ENCODE data around the gene SNX10.
"Not testable (repeated sequence)": the region's sequence is repeated elsewhere in the genome, so short reads cannot be mapped to it uniquely, and the experiment has no call there.

The SNX10 gene, protein sequence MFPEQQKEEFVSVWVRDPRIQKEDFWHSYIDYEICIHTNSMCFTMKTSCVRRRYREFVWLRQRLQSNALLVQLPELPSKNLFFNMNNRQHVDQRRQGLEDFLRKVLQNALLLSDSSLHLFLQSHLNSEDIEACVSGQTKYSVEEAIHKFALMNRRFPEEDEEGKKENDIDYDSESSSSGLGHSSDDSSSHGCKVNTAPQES

DNA sequence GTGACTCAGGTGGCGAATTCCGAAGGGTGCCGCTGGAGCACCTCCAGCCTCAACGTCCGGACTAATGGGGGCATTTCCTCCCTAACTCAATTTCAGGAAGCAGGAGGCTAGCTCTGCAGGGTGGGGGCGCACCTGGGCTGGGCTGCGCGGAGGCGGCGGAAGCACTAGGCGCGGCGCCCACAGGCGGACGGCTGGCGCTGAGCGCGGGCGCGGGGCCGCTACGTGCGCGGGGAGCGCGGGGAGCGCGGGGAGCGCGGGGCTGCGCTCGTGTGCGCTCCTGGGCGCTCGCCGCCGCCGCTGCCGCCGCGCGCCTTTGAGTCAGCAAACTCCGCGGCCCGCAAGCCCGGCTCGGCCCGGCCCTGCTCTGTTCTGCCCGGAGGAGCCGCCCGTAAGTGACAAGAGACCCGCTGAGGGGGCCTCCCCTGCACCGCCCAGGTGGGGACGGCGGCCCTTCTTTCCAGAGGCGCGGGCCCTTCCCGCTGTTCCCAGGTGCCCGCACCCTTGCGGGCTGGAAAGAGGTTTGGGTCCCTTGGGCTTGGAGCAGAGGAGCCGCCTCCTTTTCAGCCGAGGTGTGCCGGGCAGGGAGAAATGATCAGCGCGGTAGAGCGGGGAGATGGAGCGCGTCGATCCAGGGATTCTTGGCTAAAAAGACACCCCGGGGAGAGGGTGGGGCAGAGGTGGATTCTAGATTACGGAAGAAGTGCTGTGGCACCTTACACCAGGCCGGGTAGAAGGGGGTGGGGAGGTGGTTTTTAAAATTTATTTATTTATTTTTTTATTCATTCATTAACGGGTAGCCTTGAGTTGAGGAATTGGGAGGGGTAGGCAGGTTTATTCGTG is at the start of gene SNX10:
Gene SNX10, plus strand, starts transcription at position 164 of the 840 bp plus-strand sequence. CDS start 54,581 bp downstream, outside the sequence.
- no peak for DNase-seq (ENCODE audit: low read depth)

- DNase-seq (ENCODE audit: low read depth) = no peak
Measured at GRCh38 chr7:26245150-26245549, 46.5 kb upstream of the SNX10 start.

GRCh38 chr7:26250239-26250638 is 41.4 kb upstream of the SNX10 start:
- no peak for DNase-seq (ENCODE audit: low read depth)

- DNase-seq (ENCODE audit: low read depth) = not testable (repeated sequence)
Measured at GRCh38 chr7:26261866-26262265, 29.8 kb upstream of the SNX10 start.

DNA sequence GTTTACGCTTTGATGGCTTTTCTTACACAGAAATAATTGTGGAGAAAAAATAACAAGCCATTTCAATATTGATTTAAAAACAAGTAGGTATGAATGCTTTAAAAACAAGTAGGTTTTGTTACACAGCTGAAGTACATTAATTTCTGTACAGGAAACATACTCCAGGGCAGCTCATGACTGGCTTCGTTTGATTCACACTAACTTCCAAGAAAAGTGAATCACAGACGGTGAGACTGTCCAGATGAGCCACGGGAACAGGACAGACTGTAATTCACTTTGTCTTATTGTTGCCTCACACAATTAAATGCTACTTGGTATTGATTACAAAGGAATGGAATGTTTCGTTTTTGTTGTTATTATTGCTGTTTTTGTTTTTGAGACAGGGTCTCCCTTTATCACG is 26.6 kb upstream of the SNX10 start:
- DNase-seq (ENCODE audit: low read depth) = no peak

- DNase-seq (ENCODE audit: low read depth) = no peak
Measured at GRCh38 chr7:26265499-26266075, 26.1 kb upstream of the SNX10 start.

GRCh38 chr7:26267601-26268166 is 24.0 kb upstream of the SNX10 start:
- DNase-seq (ENCODE audit: low read depth) = no peak

GRCh38 chr7:26275213-26275612 is 16.4 kb upstream of the SNX10 start:
- no peak for DNase-seq (ENCODE audit: low read depth)

- no peak for DNase-seq (ENCODE audit: low read depth)
Measured at GRCh38 chr7:26278770-26279169, 12.9 kb upstream of the SNX10 start.

GRCh38 chr7:26279405-26279804 is 12.3 kb upstream of the SNX10 start:
- no peak for DNase-seq (ENCODE audit: low read depth)

GRCh38 chr7:26280097-26280496 is 11.6 kb upstream of the SNX10 start:
- no peak for DNase-seq (ENCODE audit: low read depth)

DNA sequence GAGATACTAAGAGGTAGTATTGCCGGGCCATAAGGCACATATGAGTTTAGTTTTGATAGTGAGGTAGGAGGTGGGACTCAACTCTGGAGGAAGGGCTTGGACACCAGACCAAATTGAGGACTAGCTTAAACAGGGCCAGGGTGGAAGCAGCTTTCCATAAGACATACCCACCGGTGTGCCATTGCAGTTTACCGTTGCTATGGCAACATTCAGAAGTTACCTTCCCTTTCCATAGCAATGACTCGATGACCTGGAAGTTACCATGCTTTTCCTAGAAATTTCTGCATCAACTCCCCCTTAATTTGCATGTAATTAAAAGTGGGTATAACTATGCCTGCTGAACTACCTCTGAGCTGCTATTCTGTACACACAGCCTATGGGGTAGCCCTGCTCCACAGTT is 10.9 kb upstream of the SNX10 start:
- DNase-seq (ENCODE audit: low read depth) = no peak

GRCh38 chr7:26284477-26284876 is 7.2 kb upstream of the SNX10 start:
- no peak for DNase-seq (ENCODE audit: low read depth)

DNA sequence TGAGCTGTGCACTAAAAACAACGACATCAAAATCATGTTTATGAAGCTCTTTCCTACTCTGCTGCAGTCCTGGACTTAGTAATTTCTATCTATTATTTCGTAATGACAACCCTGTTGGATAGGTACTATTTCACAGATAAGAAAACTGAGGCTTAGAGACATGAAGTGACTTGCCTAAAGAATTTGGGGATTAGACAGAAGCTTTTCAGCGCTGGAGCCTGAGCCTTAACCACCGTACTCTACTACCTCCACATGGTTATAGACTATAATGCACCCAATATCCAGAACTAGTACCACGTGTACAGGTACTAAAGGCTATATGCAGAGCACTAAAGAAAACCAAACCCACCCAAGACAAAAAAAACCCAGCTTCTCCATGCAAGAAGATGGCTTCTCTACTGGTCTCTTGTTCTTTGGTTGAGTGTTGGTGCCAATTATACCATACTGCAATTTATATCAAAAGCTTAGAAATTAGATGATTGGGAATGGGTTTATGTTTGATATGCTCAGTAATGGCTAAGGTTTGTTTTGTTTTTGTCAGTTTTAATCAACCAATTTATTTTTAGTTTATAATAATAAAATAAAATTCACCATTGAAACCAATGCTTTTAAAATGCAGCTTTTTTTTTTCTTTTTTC is 6.5 kb upstream of the SNX10 start:
- DNase-seq (ENCODE audit: low read depth) = no peak

DNA sequence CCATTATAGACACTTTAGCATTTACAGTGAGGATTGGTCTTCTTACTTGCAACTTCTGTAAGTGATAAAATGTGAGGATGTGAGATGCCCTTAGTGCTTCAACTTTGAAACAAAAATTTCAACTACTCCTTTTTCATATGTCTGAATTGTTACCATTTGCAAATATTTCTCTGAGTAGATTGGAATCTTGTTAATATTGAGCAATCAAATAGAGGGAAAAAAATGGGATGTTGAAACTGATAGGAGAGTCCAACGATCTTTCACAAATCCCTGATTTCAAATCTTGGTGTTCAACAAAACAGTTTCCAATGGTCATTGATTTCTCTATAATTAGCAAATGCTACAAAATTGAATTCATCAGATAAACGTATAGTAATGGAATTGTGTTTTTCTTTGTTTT is 5.5 kb upstream of the SNX10 start:
- no peak for DNase-seq (ENCODE audit: low read depth)

DNA sequence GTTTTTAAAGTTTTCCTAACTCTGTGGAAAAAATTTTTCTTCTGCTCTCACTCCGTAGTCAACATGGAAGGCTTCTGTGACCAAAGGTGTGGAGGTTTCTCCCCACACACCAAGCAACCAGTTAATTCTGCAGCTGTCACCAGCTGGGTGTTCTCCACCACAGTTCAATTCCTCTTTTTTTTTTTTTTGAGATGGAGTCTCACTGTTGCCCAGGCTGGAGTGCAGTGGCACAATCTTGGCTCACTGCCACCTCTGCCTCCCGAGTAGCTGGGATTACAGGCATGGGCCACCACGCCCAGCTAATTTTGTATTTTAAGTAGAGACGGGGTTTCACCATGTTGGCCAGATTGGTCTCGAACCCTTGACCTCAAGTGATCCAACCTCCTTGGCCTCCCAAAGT is 3.5 kb upstream of the SNX10 start:
- not testable (repeated sequence) for DNase-seq (ENCODE audit: low read depth)

DNA sequence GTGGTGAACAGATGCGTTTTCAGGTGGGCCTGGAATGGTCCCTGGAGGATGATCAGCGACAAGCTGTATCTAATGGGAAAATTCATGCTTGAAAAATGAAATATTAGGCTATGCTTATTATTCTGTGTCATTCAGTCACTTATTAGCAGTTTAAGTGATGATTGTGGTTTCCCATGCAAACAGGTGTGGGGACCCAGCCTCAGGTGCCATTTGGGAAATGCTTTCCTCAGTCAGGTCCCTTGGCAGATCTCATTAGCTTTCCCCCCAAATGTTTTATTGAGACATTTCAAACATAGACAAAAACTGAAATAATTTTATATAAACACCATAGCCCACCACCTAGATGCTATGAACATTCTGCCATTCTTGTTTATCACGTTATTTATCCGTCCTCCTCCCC is 411 bp upstream of the SNX10 start:
- DNase-seq (ENCODE audit: low read depth) = no peak

GRCh38 chr7:26292768-26293560 is 1.3 kb downstream of the SNX10 start:
- no peak for DNase-seq (ENCODE audit: low read depth)

- no peak for DNase-seq (ENCODE audit: low read depth)
Measured at GRCh38 chr7:26293569-26294308, 2.1 kb downstream of the SNX10 start.

GRCh38 chr7:26295015-26295414 is 3.4 kb downstream of the SNX10 start:
- DNase-seq (ENCODE audit: low read depth) = no peak

GRCh38 chr7:26295586-26295985 is 3.9 kb downstream of the SNX10 start:
- DNase-seq (ENCODE audit: low read depth) = no peak

Data from GM04504 (cell line).